Stimulated activated CD4-positive, alpha-beta T cell treated with anti-CD3 and anti-CD28 coated beads, Interleukin-4, amount 100 ng/mL, for 4 hours (primary cell): Measurements from ENCODE around the gene RAD51AP1.
"Not testable (repeated sequence)": the region's sequence is repeated elsewhere in the genome, so short reads cannot be mapped to it uniquely, and the experiment has no call there.

Experiments used
- DNase-seq, 2 experiments: peaks; one replicate each; pipeline ENCODE4 v3.0.0-alpha.2; 2020

Gene RAD51AP1

GRCh38 chr12:4538207-4539160 is at the start of gene RAD51AP1:
Gene RAD51AP1, plus strand, starts transcription at chr12:4538890. Its CDS starts 50 bp downstream, at chr12:4538940.
- peak; percentile 87 to 94 for DNase-seq

GRCh38 chr12:4489556-4489955 is 49.1 kb upstream of the RAD51AP1 start:
- no peak for DNase-seq

GRCh38 chr12:4490973-4491372 is 47.7 kb upstream of the RAD51AP1 start:
- DNase-seq: no peak

GRCh38 chr12:4496145-4496838 is 42.4 kb upstream of the RAD51AP1 start:
- DNase-seq: no peak

GRCh38 chr12:4499186-4499585 is 39.5 kb upstream of the RAD51AP1 start:
- DNase-seq: no peak

- DNase-seq: no peak
These were observed 33.2 kb upstream of the RAD51AP1 start for GRCh38 chr12:4505376-4505986.

GRCh38 chr12:4506430-4506829 is 32.3 kb upstream of the RAD51AP1 start:
- DNase-seq: no peak

- no peak for DNase-seq
These were observed 31.8 kb upstream of the RAD51AP1 start for GRCh38 chr12:4506870-4507269.

GRCh38 chr12:4508503-4508902 is 30.2 kb upstream of the RAD51AP1 start:
- not testable (repeated sequence) for DNase-seq

GRCh38 chr12:4509269-4509668 is 29.4 kb upstream of the RAD51AP1 start:
- DNase-seq: not testable (repeated sequence)

GRCh38 chr12:4518106-4518728 is 20.5 kb upstream of the RAD51AP1 start:
- no peak for DNase-seq

- DNase-seq: not testable (repeated sequence)
These were observed 15.2 kb upstream of the RAD51AP1 start for GRCh38 chr12:4523443-4523842.

GRCh38 chr12:4526923-4527546 is 11.7 kb upstream of the RAD51AP1 start:
- no peak for DNase-seq

GRCh38 chr12:4530160-4530559 is 8.5 kb upstream of the RAD51AP1 start:
- DNase-seq: no peak

GRCh38 chr12:4530982-4531586 is 7.6 kb upstream of the RAD51AP1 start:
- DNase-seq: no peak

GRCh38 chr12:4535092-4535491 is 3.6 kb upstream of the RAD51AP1 start:
- no peak for DNase-seq

- no peak for DNase-seq
These were observed 2.8 kb upstream of the RAD51AP1 start for GRCh38 chr12:4535871-4536270.

GRCh38 chr12:4539167-4539870 is 629 bp downstream of the RAD51AP1 start:
- no peak for DNase-seq

GRCh38 chr12:4540170-4540569 is 1.5 kb downstream of the RAD51AP1 start:
- DNase-seq: no peak

- DNase-seq: no peak
These were observed 1.9 kb downstream of the RAD51AP1 start for GRCh38 chr12:4540638-4541037.

- no peak for DNase-seq
These were observed 6.5 kb downstream of the RAD51AP1 start for GRCh38 chr12:4545195-4545594.
